ENCODE results near the gene LRP5.
A peak's percentile ranks its signal among the peaks of the same experiment; 100 is the strongest.

LRP5 gene

DNA sequence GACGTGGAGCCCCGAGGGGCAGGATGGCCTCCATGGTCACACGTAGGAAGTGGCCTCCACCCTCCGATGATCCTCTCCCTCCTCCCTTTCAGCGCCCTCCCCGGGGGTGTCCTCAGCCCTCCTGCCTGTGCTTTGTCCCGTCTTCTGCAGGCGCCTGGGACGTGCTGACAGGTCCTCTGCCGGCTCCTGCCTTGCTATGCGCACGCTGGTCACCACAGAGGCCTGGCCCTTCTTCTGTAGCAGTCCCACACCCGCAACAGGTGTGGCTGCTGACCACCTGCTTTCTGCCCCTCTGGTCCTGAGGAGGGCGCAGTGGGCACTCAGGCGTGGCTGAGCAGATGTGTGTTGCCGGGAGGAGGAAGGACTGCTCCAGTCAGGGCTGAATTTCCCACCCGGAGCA lies 120.5 kb downstream of the LRP5 start:
- no peak for TF ChIP-seq TAF1 (IDR thresholded peaks at IDR 0.05; ENCODE audit: borderline replicate concordance, insufficient read depth, low read length)
- TF ChIP-seq, protein P1, sequence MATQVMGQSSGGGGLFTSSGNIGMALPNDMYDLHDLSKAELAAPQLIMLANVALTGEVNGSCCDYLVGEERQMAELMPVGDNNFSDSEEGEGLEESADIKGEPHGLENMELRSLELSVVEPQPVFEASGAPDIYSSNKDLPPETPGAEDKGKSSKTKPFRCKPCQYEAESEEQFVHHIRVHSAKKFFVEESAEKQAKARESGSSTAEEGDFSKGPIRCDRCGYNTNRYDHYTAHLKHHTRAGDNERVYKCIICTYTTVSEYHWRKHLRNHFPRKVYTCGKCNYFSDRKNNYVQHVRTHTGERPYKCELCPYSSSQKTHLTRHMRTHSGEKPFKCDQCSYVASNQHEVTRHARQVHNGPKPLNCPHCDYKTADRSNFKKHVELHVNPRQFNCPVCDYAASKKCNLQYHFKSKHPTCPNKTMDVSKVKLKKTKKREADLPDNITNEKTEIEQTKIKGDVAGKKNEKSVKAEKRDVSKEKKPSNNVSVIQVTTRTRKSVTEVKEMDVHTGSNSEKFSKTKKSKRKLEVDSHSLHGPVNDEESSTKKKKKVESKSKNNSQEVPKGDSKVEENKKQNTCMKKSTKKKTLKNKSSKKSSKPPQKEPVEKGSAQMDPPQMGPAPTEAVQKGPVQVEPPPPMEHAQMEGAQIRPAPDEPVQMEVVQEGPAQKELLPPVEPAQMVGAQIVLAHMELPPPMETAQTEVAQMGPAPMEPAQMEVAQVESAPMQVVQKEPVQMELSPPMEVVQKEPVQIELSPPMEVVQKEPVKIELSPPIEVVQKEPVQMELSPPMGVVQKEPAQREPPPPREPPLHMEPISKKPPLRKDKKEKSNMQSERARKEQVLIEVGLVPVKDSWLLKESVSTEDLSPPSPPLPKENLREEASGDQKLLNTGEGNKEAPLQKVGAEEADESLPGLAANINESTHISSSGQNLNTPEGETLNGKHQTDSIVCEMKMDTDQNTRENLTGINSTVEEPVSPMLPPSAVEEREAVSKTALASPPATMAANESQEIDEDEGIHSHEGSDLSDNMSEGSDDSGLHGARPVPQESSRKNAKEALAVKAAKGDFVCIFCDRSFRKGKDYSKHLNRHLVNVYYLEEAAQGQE (IDR thresholded peaks at IDR 0.05; ENCODE audit: insufficient read depth in 1 of 2, low read depth in 2 of 2, low read length in 2 of 2): no peak

DNA sequence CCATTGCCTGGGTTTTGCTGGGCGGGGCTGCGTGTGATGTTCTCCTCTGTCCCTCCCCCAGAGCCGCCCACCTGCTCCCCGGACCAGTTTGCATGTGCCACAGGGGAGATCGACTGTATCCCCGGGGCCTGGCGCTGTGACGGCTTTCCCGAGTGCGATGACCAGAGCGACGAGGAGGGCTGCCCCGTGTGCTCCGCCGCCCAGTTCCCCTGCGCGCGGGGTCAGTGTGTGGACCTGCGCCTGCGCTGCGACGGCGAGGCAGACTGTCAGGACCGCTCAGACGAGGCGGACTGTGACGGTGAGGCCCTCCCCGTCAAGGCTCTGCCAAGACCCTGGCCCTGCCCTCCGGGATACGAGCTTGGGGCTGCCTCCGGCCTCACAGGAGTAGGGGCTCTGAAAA lies 121.2 kb downstream of the LRP5 start:
- TF ChIP-seq SIN3A (IDR thresholded peaks at IDR 0.05; ENCODE audit: borderline replicate concordance, insufficient read depth, low read length) (no peak), POLR2AphosphoS5 (IDR thresholded peaks at IDR 0.05; ENCODE audit: low read depth, low read length) (no peak), TAF1 (IDR thresholded peaks at IDR 0.05; ENCODE audit: borderline replicate concordance, insufficient read depth, low read length) (no peak), FOXP2 (optimal IDR thresholded peaks at IDR 0.05; ENCODE audit: borderline replicate concordance, extremely low read depth, extremely low read length, insufficient read depth) (no peak)
- TF ChIP-seq, protein P1 (IDR thresholded peaks at IDR 0.05; ENCODE audit: insufficient read depth in 1 of 2, low read depth in 2 of 2, low read length in 2 of 2): no peak

DNA sequence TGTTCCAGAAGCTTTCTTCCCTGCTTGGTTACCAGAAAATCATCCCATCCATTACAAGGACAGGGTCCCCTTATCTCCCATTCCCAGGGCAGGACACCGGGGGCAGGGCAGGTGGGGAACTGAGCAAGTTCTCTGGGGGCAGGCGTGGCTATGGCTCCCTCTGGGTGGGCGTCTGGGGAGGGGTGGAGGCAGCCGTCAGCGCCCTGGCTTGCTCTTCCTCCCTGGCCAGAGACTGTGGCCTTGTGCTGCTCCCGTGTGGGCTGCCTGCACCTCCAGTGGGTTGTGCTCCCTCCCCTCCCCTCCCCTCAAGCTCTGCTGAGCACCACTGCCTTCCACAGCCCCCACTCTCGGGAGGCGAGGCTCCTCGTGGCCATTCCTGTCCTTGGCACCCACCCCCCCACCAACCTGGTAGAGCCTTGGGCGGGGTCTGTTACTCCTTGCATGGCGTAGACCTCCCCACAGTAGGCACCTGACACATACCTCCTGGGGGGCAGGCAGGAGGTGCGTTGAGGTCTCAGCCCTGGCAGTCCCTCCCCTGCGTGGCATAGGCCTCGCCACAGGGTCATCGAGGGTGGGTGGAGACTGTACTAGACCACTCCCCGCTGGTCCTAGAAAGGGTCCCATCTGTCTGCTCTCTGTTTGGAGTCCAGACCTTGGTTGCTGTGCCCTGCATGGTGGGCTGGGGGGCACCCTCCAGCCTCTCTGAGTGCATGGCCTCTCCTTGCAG lies 123.9 kb downstream of the LRP5 start:
- TF ChIP-seq TAF1 (IDR thresholded peaks at IDR 0.05; ENCODE audit: borderline replicate concordance, insufficient read depth, low read length): no peak
- no peak for TF ChIP-seq POLR2AphosphoS5 (IDR thresholded peaks at IDR 0.05; ENCODE audit: low read depth, low read length)
- TF ChIP-seq FOXP2 (optimal IDR thresholded peaks at IDR 0.05; ENCODE audit: borderline replicate concordance, extremely low read depth, extremely low read length, insufficient read depth): no peak
- TF ChIP-seq, protein P1 (IDR thresholded peaks at IDR 0.05; ENCODE audit: insufficient read depth in 1 of 2, low read depth in 2 of 2, low read length in 2 of 2): no peak
- no peak for TF ChIP-seq SIN3A (IDR thresholded peaks at IDR 0.05; ENCODE audit: borderline replicate concordance, insufficient read depth, low read length)

DNA sequence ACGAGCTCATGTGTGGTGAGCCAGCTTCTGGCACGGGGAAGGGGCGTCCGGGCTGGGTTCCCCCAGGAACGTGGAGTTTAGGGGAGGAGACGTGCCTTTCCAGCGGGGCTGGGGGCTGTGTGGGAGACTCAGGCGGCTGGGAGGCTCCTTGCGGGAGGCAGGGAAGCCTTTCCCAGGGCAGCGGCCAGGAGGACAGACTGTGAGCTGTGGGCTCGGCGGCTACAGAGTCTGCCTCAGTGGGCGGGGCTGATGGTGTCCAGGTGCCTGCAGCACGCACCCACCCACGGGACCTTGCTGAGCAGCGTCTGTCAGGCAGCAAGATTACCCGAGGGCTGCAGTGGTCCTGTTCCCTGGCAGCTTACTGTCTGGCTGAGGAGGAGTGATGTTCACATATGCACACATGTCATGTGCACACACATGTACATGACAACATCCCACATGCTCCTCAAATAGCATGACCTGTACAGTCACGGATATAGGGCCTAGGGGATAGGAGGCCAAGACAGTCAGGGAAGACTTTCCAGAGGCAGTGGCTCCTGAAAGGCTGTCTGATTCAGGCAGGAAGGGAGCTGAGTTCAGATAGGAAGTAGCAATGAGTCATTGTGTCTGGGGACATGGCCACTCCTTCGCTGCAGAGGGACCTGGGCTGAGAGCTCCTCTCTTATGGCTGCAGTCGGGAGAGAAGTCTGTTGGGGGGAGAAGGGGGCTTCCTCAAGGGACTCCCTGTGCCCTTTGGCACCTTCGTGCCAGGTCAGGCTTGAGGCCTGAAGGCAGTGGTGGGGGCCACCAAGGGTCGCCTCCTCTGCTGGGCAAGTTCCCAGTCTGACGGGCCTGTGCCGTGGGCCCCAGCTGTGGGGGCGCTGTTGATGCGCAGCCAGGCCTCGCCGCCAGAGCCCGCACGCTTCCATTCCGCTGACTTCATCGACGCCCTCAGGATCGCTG lies 124.9 kb downstream of the LRP5 start:
- peak; percentile 9 for TF ChIP-seq FOXP2 (optimal IDR thresholded peaks at IDR 0.05; ENCODE audit: borderline replicate concordance, extremely low read depth, extremely low read length, insufficient read depth)
- TF ChIP-seq TAF1 (IDR thresholded peaks at IDR 0.05; ENCODE audit: borderline replicate concordance, insufficient read depth, low read length): 0 out of 2 replicates have a peak, but pooled peaks have one; percentile 39
- no peak for TF ChIP-seq SIN3A (IDR thresholded peaks at IDR 0.05; ENCODE audit: borderline replicate concordance, insufficient read depth, low read length)
- peak; percentile 29; the same call in 1 of the 2 replicates for TF ChIP-seq POLR2AphosphoS5 (IDR thresholded peaks at IDR 0.05; ENCODE audit: low read depth, low read length)

DNA sequence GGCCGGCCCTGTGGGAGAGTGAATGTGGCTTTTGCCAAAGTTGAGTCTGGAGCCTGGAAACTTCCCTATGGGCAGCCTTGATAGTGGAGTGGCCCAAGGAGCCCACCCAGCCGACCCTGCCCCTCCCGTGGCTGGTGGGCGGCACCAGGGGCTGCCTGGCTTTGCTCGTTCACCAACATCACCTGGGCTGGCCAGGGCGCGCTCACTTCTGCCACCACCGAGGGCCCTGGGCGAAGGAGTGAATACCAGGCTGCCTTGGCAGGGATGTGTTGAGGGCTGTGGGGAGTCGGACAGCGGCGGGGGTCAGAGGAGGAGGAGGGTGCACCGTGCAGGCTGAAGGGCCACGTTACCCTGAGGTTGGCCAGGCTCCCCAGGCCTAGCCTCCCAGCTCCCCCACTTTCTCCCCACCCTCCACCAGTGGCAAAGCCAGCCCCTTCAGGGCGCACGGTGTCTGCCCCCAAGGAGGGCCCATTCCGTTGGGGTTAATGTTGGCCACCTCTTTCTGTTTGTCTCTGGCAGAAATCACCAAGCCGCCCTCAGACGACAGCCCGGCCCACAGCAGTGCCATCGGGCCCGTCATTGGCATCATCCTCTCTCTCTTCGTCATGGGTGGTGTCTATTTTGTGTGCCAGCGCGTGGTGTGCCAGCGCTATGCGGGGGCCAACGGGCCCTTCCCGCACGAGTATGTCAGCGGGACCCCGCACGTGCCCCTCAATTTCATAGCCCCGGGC lies 125.7 kb downstream of the LRP5 start:
- TF ChIP-seq, protein P1 (IDR thresholded peaks at IDR 0.05; ENCODE audit: insufficient read depth in 1 of 2, low read depth in 2 of 2, low read length in 2 of 2): no peak
- TF ChIP-seq POLR2AphosphoS5 (IDR thresholded peaks at IDR 0.05; ENCODE audit: low read depth, low read length) (no peak), TAF1 (IDR thresholded peaks at IDR 0.05; ENCODE audit: borderline replicate concordance, insufficient read depth, low read length) (no peak), SIN3A (IDR thresholded peaks at IDR 0.05; ENCODE audit: borderline replicate concordance, insufficient read depth, low read length) (no peak), FOXP2 (optimal IDR thresholded peaks at IDR 0.05; ENCODE audit: borderline replicate concordance, extremely low read depth, extremely low read length, insufficient read depth) (no peak)
